ENCODE results near the gene DHX8.

DNA sequence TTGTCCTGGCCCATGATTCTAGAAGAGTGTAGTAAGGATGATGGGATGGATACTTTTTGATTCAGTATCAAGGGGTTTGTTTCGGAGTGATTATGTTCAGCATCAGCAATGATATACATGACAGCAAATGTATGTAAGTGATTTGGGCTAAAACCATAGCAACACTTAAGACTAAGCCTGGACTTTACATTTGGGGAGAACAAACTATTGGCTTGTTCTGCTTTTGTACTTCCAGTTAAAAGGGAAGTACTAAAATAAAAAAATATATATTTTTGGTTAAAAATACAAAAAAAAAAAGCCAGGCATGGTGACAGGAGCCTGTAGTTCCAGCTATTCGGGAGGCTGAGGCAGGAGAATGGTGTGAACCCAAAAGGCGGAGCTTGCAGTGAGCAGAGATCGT is 20.5 kb upstream of the DHX8 start:
- TF ChIP-seq CTCF (IDR thresholded peaks at IDR 0.05; ENCODE audit: borderline replicate concordance, extremely low read depth, low read length, poor library complexity, severe bottlenecking) (no peak), EZH2 (IDR thresholded peaks at IDR 0.05; ENCODE audit: borderline replicate concordance, low read depth, low read length, severe bottlenecking) (no peak)

Measured in DND-41 (cell line).